ENCODE measurements around the gene ATG16L2. TPM values are rescaled to one million over a fixed set of nuclear protein-coding genes. Genes with fewer than 3 reads are reported as not detected.
A peak's percentile ranks its signal among the peaks of the same experiment; 100 is the strongest.

ATG16L2 gene
- total and polyA plus RNA-seq, 2 donors (not counting 1 experiment from before 2014, with no cell fraction given), result 212 to 350 TPM

GRCh38 chr11:72875736-72876135, 61.5 kb downstream of the ATG16L2 start:
- H3K4me1 Mint-ChIP-seq, result peaks cover 7% of the 10 kb centered on the region
- peaks cover 92% of the 10 kb centered on the region for H3K79me2 ChIP-seq (ENCODE audit: control insufficient read depth, insufficient read depth, low read length)
- H3K4me3 ChIP-seq (ENCODE audit: control extremely low read depth in 1 of 5, extremely low read depth in 1 of 5, insufficient read depth in 1 of 5, low read depth in 2 of 5, low read length in 4 of 5), result no peak overlapping the region
- no peak overlapping the region for H3K9ac ChIP-seq (ENCODE audit: low read length)
- ChIA-PET POLR2A (no interaction called here), CTCF (no interaction called here)
- DNase-seq (no peak), ATAC-seq (ENCODE audit: low read depth) (no peak)
- TF ChIP-seq EZH2 (IDR thresholded peaks at IDR 0.05; ENCODE audit: borderline replicate concordance, insufficient read depth, low read depth, low read length, poor library complexity, severe bottlenecking), result no peak
- TF ChIP-seq CTCF (IDR thresholded peaks at IDR 0.05), result no peak
- no peaks in the 10 kb centered on the region for H3K9me3 ChIP-seq (ENCODE audit: control extremely low read depth in 1 of 3, control insufficient read depth in 2 of 3, insufficient read depth in 1 of 3, low read length in 2 of 3)
- H3K36me3 ChIP-seq (replicated peaks in 1 of 2; ENCODE audit: control extremely low read depth in 1 of 2, control insufficient read depth in 1 of 2, extremely low read depth in 1 of 2, insufficient read depth in 2 of 2, low read length in 1 of 2), result peaks cover 25 to 71% of the 10 kb centered on the region in 2 experiments
- intact Hi-C loops (cut with micrococcal nuclease), result no loop called here
- H3K4me3 Mint-ChIP-seq, result no peak overlapping the region
- H4K20me1 ChIP-seq (ENCODE audit: control insufficient read depth, insufficient read depth, low read length, poor library complexity, severe bottlenecking), result peaks cover 9% of the 10 kb centered on the region
- no peaks in the 10 kb centered on the region for H3K27me3 Mint-ChIP-seq
- no CpG with 5 or more reads among the region's 1 CpG for WGBS (ENCODE audit: insufficient coverage)
- no peak overlapping the region for H2AFZ ChIP-seq (ENCODE audit: insufficient read depth, low read depth, low read length, poor library complexity, severe bottlenecking)
- no peaks in the 10 kb centered on the region for H3K9me3 Mint-ChIP-seq (ENCODE audit: insufficient read depth)
- H3K4me1 ChIP-seq (ENCODE audit: control insufficient read depth in 2 of 2, insufficient read depth in 2 of 2, low read length in 2 of 2), result no peaks in the 10 kb centered on the region
- peak overlapping the region; percentile 74 for H3K27ac Mint-ChIP-seq
- H3K4me2 ChIP-seq (replicated peaks; ENCODE audit: low read depth, low read length, poor library complexity, severe bottlenecking), result no peak overlapping the region
- peak overlapping the region in 1 of 2 donors; percentile 53 for H3K27ac ChIP-seq (ENCODE audit: low read length in 2 of 2)
- H3K27me3 ChIP-seq (replicated peaks in 1 of 4; ENCODE audit: control extremely low read depth in 1 of 4, control insufficient read depth in 3 of 4, insufficient read depth in 4 of 4, low read length in 3 of 4), result no peaks in the 10 kb centered on the region

- POLR2A ChIA-PET, result no interaction called here
- 100% methylated on average over 2 of the region's 3 CpGs for WGBS (ENCODE audit: insufficient coverage)
- Histone ChIP-seq H4K20me1 (ENCODE audit: control insufficient read depth, insufficient read depth, low read length, poor library complexity, severe bottlenecking) (peaks cover 10% of the 10 kb centered on the region), H3K4me2 (replicated peaks; ENCODE audit: low read depth, low read length, poor library complexity, severe bottlenecking) (no peak overlapping the region), H3K79me2 (ENCODE audit: control insufficient read depth, insufficient read depth, low read length) (peaks cover 93% of the 10 kb centered on the region), H3K27ac (ENCODE audit: low read length in 2 of 2) (peak overlapping the region in 1 of 2 donors; percentile 53), H3K4me1 (ENCODE audit: control insufficient read depth in 2 of 2, insufficient read depth in 2 of 2, low read length in 2 of 2) (no peaks in the 10 kb centered on the region), H3K9ac (ENCODE audit: low read length) (no peak overlapping the region), H2AFZ (ENCODE audit: insufficient read depth, low read depth, low read length, poor library complexity, severe bottlenecking) (no peak overlapping the region), H3K4me3 (ENCODE audit: control extremely low read depth in 1 of 5, extremely low read depth in 1 of 5, insufficient read depth in 1 of 5, low read depth in 2 of 5, low read length in 4 of 5) (no peak overlapping the region), H3K9me3 (ENCODE audit: control extremely low read depth in 1 of 3, control insufficient read depth in 2 of 3, insufficient read depth in 1 of 3, low read length in 2 of 3) (no peaks in the 10 kb centered on the region), H3K27me3 (replicated peaks in 1 of 4; ENCODE audit: control extremely low read depth in 1 of 4, control insufficient read depth in 3 of 4, insufficient read depth in 4 of 4, low read length in 3 of 4) (no peaks in the 10 kb centered on the region), H3K36me3 (replicated peaks in 1 of 2; ENCODE audit: control extremely low read depth in 1 of 2, control insufficient read depth in 1 of 2, extremely low read depth in 1 of 2, insufficient read depth in 2 of 2, low read length in 1 of 2) (peaks cover 25 to 69% of the 10 kb centered on the region in 2 experiments)
- TF ChIP-seq EZH2 (IDR thresholded peaks at IDR 0.05; ENCODE audit: borderline replicate concordance, insufficient read depth, low read depth, low read length, poor library complexity, severe bottlenecking) (no peak), CTCF (IDR thresholded peaks at IDR 0.05) (no peak)
- Mint-ChIP-seq H3K9me3 (ENCODE audit: insufficient read depth) (no peaks in the 10 kb centered on the region), H3K27me3 (no peaks in the 10 kb centered on the region), H3K4me1 (peaks cover 11% of the 10 kb centered on the region), H3K4me3 (no peak overlapping the region), H3K27ac (no peak overlapping the region)
- DNase-seq (no peak), ATAC-seq (ENCODE audit: low read depth) (no peak)
- CTCF ChIA-PET, result no interaction called here
- intact Hi-C loops (cut with micrococcal nuclease), result no loop called here
Observed at GRCh38 chr11:72876147-72876546, 61.9 kb downstream of the ATG16L2 start.

Small RNA genes lying within 50 kb of the gene (small RNA-seq; reads per million reads assigned to genes)
- not detected for gene MIR4692 (ENCODE audit: insufficient read length, low read depth, low replicate concordance)
- not detected for gene RF00019 (ENCODE audit: insufficient read length, low read depth, low replicate concordance)
- gene RNU6-672P (ENCODE audit: insufficient read length, low read depth, low replicate concordance), result not detected

Other genes starting within 250 kb of the ATG16L2 start
- gene PDE2A, start 140.0 kb upstream of the ATG16L2 start, total RNA-seq, result 1.9 and 2.9 TPM in 2 replicates
- 0.88 and 1.9 TPM in 2 replicates for gene PDE2A, start 140.0 kb upstream of the ATG16L2 start, polyA plus RNA-seq
- gene ARAP1, start 62.0 kb upstream of the ATG16L2 start, total RNA-seq, result 233 and 242 TPM in 2 replicates
- 143 and 1,259 TPM in 2 replicates for gene ARAP1, start 62.0 kb upstream of the ATG16L2 start, polyA plus RNA-seq
- gene STARD10, start 20.4 kb upstream of the ATG16L2 start, total RNA-seq, result 29.4 and 39.2 TPM in 2 replicates
- gene STARD10, start 20.4 kb upstream of the ATG16L2 start, polyA plus RNA-seq, result 37.5 and 47.8 TPM in 2 replicates